DMS153 treated with DMSO at 0.1 percent for 48 hours (cell line): ENCODE results near the gene RNF212B.

Source experiments
- DNase-seq: peaks from one replicate; lab custom pipeline; 2025; ENCODE audit not compliant: unreplicated experiment; lab: John Stamatoyannopoulos, UW

The RNF212B gene

GRCh38 chr14:23294734-23295561 is 57.2 kb downstream of the RNF212B start:
- peak; percentile 16 for DNase-seq

GRCh38 chr14:23296012-23296777 is 58.5 kb downstream of the RNF212B start:
- no peak for DNase-seq

GRCh38 chr14:23297096-23297495 is 59.4 kb downstream of the RNF212B start:
- no peak for DNase-seq

- DNase-seq, result no peak
Observed at GRCh38 chr14:23297611-23298277, 60.0 kb downstream of the RNF212B start.

- DNase-seq, result no peak
Observed at GRCh38 chr14:23299211-23299957, 61.6 kb downstream of the RNF212B start.

- DNase-seq, result no peak
Observed at GRCh38 chr14:23299986-23300686, 62.4 kb downstream of the RNF212B start.

GRCh38 chr14:23300687-23301223 is 63.0 kb downstream of the RNF212B start:
- peak; percentile 24 for DNase-seq

GRCh38 chr14:23301288-23301968 is 63.7 kb downstream of the RNF212B start:
- DNase-seq, result peak; percentile 98

GRCh38 chr14:23301969-23302289 is 64.2 kb downstream of the RNF212B start:
- no peak for DNase-seq

- peak; percentile 54 for DNase-seq
Observed at GRCh38 chr14:23302290-23303225, 64.8 kb downstream of the RNF212B start, which contains the start of gene PPP1R3E. TSS of gene PPP1R3E (minus strand) at chr14:23302859. CDS start at chr14:23302576, 283 bp downstream.

GRCh38 chr14:23306412-23307145 is 68.8 kb downstream of the RNF212B start, which contains the start of gene BCL2L2:
TSS of gene BCL2L2 (plus strand) at chr14:23306833. CDS start at chr14:23307768, 935 bp downstream.
- DNase-seq, result peak; percentile 90

- DNase-seq, result no peak
Observed at GRCh38 chr14:23307146-23307530, 69.4 kb downstream of the RNF212B start.

GRCh38 chr14:23307687-23308644 is 70.2 kb downstream of the RNF212B start:
- DNase-seq, result no peak

GRCh38 chr14:23308721-23309445 is 71.1 kb downstream of the RNF212B start:
- DNase-seq, result no peak

GRCh38 chr14:23310546-23310945 is 72.8 kb downstream of the RNF212B start:
- DNase-seq, result no peak

GRCh38 chr14:23316300-23316699 is 78.6 kb downstream of the RNF212B start:
- DNase-seq, result no peak
